ENCODE measurements around the gene DCAF12.
"Not testable (repeated sequence)": the region's sequence is repeated elsewhere in the genome, so short reads cannot be mapped to it uniquely, and the experiment has no call there.

Gene DCAF12

GRCh38 chr9:34145165-34145564 is 18.7 kb upstream of the DCAF12 start:
- no peaks in the 10 kb centered on the region for H3K9me3 ChIP-seq (ENCODE audit: control insufficient read depth, low read length)
- H3K36me3 ChIP-seq (ENCODE audit: control insufficient read depth, insufficient read depth, low read length, severe bottlenecking): no peaks in the 10 kb centered on the region
- peaks cover 4% of the 10 kb centered on the region for H3K4me1 ChIP-seq (ENCODE audit: control insufficient read depth, insufficient read depth, low read length)
- no peak overlapping the region for H3K9ac ChIP-seq (ENCODE audit: low read length)
- no peak for DNase-seq (ENCODE audit: low read depth)
- no peak overlapping the region for H3K4me3 ChIP-seq (ENCODE audit: low read length)
- H3K27me3 ChIP-seq (replicated peaks; ENCODE audit: control insufficient read depth, insufficient read depth, low read length): peaks cover 5% of the 10 kb centered on the region

GRCh38 chr9:34143116-34143515 is 16.6 kb upstream of the DCAF12 start:
- Histone ChIP-seq H3K4me3 (ENCODE audit: low read length) (no peak overlapping the region), H3K36me3 (ENCODE audit: control insufficient read depth, insufficient read depth, low read length, severe bottlenecking) (no peaks in the 10 kb centered on the region), H3K4me1 (ENCODE audit: control insufficient read depth, insufficient read depth, low read length) (peaks cover 4% of the 10 kb centered on the region), H3K27me3 (replicated peaks; ENCODE audit: control insufficient read depth, insufficient read depth, low read length) (peaks cover 5% of the 10 kb centered on the region), H3K9me3 (ENCODE audit: control insufficient read depth, low read length) (no peaks in the 10 kb centered on the region), H3K9ac (ENCODE audit: low read length) (no peak overlapping the region)
- no peak for DNase-seq (ENCODE audit: low read depth)

- Histone ChIP-seq H3K27me3 (replicated peaks; ENCODE audit: control insufficient read depth, insufficient read depth, low read length) (no peaks in the 10 kb centered on the region), H3K4me1 (ENCODE audit: control insufficient read depth, insufficient read depth, low read length) (peaks cover 4% of the 10 kb centered on the region), H3K36me3 (ENCODE audit: control insufficient read depth, insufficient read depth, low read length, severe bottlenecking) (no peaks in the 10 kb centered on the region), H3K9ac (ENCODE audit: low read length) (no peak overlapping the region), H3K4me3 (ENCODE audit: low read length) (no peak overlapping the region), H3K9me3 (ENCODE audit: control insufficient read depth, low read length) (no peaks in the 10 kb centered on the region)
- DNase-seq (ENCODE audit: low read depth): no peak
Measured at GRCh38 chr9:34140853-34141252, 14.4 kb upstream of the DCAF12 start.

- H3K9me3 ChIP-seq (ENCODE audit: control insufficient read depth, low read length): no peaks in the 10 kb centered on the region
- no peaks in the 10 kb centered on the region for H3K36me3 ChIP-seq (ENCODE audit: control insufficient read depth, insufficient read depth, low read length, severe bottlenecking)
- no peak overlapping the region for H3K4me3 ChIP-seq (ENCODE audit: low read length)
- peaks cover 4% of the 10 kb centered on the region for H3K4me1 ChIP-seq (ENCODE audit: control insufficient read depth, insufficient read depth, low read length)
- no peak overlapping the region for H3K9ac ChIP-seq (ENCODE audit: low read length)
- no peaks in the 10 kb centered on the region for H3K27me3 ChIP-seq (replicated peaks; ENCODE audit: control insufficient read depth, insufficient read depth, low read length)
- peak; percentile 90 for DNase-seq (ENCODE audit: low read depth)
Measured at GRCh38 chr9:34139477-34140146, 13.1 kb upstream of the DCAF12 start.

- not testable (repeated sequence) for DNase-seq (ENCODE audit: low read depth); H3K27me3 ChIP-seq (replicated peaks; ENCODE audit: control insufficient read depth, insufficient read depth, low read length); H3K9ac ChIP-seq (ENCODE audit: low read length); H3K4me3 ChIP-seq (ENCODE audit: low read length); H3K4me1 ChIP-seq (ENCODE audit: control insufficient read depth, insufficient read depth, low read length); H3K9me3 ChIP-seq (ENCODE audit: control insufficient read depth, low read length); H3K36me3 ChIP-seq (ENCODE audit: control insufficient read depth, insufficient read depth, low read length, severe bottlenecking)
Measured at GRCh38 chr9:34138644-34139043, 12.1 kb upstream of the DCAF12 start.

- no peaks in the 10 kb centered on the region for H3K36me3 ChIP-seq (ENCODE audit: control insufficient read depth, insufficient read depth, low read length, severe bottlenecking)
- no peak overlapping the region for H3K4me3 ChIP-seq (ENCODE audit: low read length)
- no peaks in the 10 kb centered on the region for H3K9me3 ChIP-seq (ENCODE audit: control insufficient read depth, low read length)
- H3K27me3 ChIP-seq (replicated peaks; ENCODE audit: control insufficient read depth, insufficient read depth, low read length): no peaks in the 10 kb centered on the region
- H3K9ac ChIP-seq (ENCODE audit: low read length): no peak overlapping the region
- H3K4me1 ChIP-seq (ENCODE audit: control insufficient read depth, insufficient read depth, low read length): peaks cover 6% of the 10 kb centered on the region
- DNase-seq (ENCODE audit: low read depth): no peak
Measured at GRCh38 chr9:34134521-34134920, 8.0 kb upstream of the DCAF12 start.

- H3K27me3 ChIP-seq (replicated peaks; ENCODE audit: control insufficient read depth, insufficient read depth, low read length): no peaks in the 10 kb centered on the region
- H3K9ac ChIP-seq (ENCODE audit: low read length): no peak overlapping the region
- no peak for DNase-seq (ENCODE audit: low read depth)
- no peaks in the 10 kb centered on the region for H3K9me3 ChIP-seq (ENCODE audit: control insufficient read depth, low read length)
- H3K4me3 ChIP-seq (ENCODE audit: low read length): no peak overlapping the region
- H3K4me1 ChIP-seq (ENCODE audit: control insufficient read depth, insufficient read depth, low read length): peaks cover 6% of the 10 kb centered on the region
- no peaks in the 10 kb centered on the region for H3K36me3 ChIP-seq (ENCODE audit: control insufficient read depth, insufficient read depth, low read length, severe bottlenecking)
Measured at GRCh38 chr9:34133436-34133949, 7.0 kb upstream of the DCAF12 start.

- no peak overlapping the region for H3K9ac ChIP-seq (ENCODE audit: low read length)
- peaks cover 9% of the 10 kb centered on the region for H3K4me1 ChIP-seq (ENCODE audit: control insufficient read depth, insufficient read depth, low read length)
- no peak for DNase-seq (ENCODE audit: low read depth)
- no peaks in the 10 kb centered on the region for H3K27me3 ChIP-seq (replicated peaks; ENCODE audit: control insufficient read depth, insufficient read depth, low read length)
- H3K4me3 ChIP-seq (ENCODE audit: low read length): no peak overlapping the region
- H3K9me3 ChIP-seq (ENCODE audit: control insufficient read depth, low read length): no peaks in the 10 kb centered on the region
- no peaks in the 10 kb centered on the region for H3K36me3 ChIP-seq (ENCODE audit: control insufficient read depth, insufficient read depth, low read length, severe bottlenecking)
Measured at GRCh38 chr9:34131571-34131970, 5.1 kb upstream of the DCAF12 start.

GRCh38 chr9:34127035-34127948 is 794 bp upstream of the DCAF12 start:
- peaks cover 12% of the 10 kb centered on the region for H3K36me3 ChIP-seq (ENCODE audit: control insufficient read depth, insufficient read depth, low read length, severe bottlenecking)
- H3K9ac ChIP-seq (ENCODE audit: low read length): peak overlapping the region; percentile 99
- no peaks in the 10 kb centered on the region for H3K27me3 ChIP-seq (replicated peaks; ENCODE audit: control insufficient read depth, insufficient read depth, low read length)
- H3K4me3 ChIP-seq (ENCODE audit: low read length): peak overlapping the region; percentile 100
- H3K9me3 ChIP-seq (ENCODE audit: control insufficient read depth, low read length): no peaks in the 10 kb centered on the region
- DNase-seq (ENCODE audit: low read depth): no peak
- H3K4me1 ChIP-seq (ENCODE audit: control insufficient read depth, insufficient read depth, low read length): peaks cover 42% of the 10 kb centered on the region

GRCh38 chr9:34125681-34126206 is 754 bp downstream of the DCAF12 start:
- H3K4me3 ChIP-seq (ENCODE audit: low read length): peak overlapping the region; percentile 100
- H3K36me3 ChIP-seq (ENCODE audit: control insufficient read depth, insufficient read depth, low read length, severe bottlenecking): peaks cover 16% of the 10 kb centered on the region
- H3K9ac ChIP-seq (ENCODE audit: low read length): peak overlapping the region; percentile 99
- DNase-seq (ENCODE audit: low read depth): peak; percentile 65
- no peaks in the 10 kb centered on the region for H3K9me3 ChIP-seq (ENCODE audit: control insufficient read depth, low read length)
- peaks cover 48% of the 10 kb centered on the region for H3K4me1 ChIP-seq (ENCODE audit: control insufficient read depth, insufficient read depth, low read length)
- no peaks in the 10 kb centered on the region for H3K27me3 ChIP-seq (replicated peaks; ENCODE audit: control insufficient read depth, insufficient read depth, low read length)

GRCh38 chr9:34124926-34125325 is 1.6 kb downstream of the DCAF12 start:
- H3K9me3 ChIP-seq (ENCODE audit: control insufficient read depth, low read length): no peaks in the 10 kb centered on the region
- H3K36me3 ChIP-seq (ENCODE audit: control insufficient read depth, insufficient read depth, low read length, severe bottlenecking): peaks cover 16% of the 10 kb centered on the region
- DNase-seq (ENCODE audit: low read depth): no peak
- H3K4me1 ChIP-seq (ENCODE audit: control insufficient read depth, insufficient read depth, low read length): peaks cover 48% of the 10 kb centered on the region
- H3K4me3 ChIP-seq (ENCODE audit: low read length): peak overlapping the region; percentile 100
- no peaks in the 10 kb centered on the region for H3K27me3 ChIP-seq (replicated peaks; ENCODE audit: control insufficient read depth, insufficient read depth, low read length)
- peak overlapping the region; percentile 99 for H3K9ac ChIP-seq (ENCODE audit: low read length)

All from adipocyte (in vitro differentiated cells).